H1 (cell line): ENCODE data around the gene ART5. TPM values are rescaled to one million over a fixed set of nuclear protein-coding genes. Genes with fewer than 3 reads are reported as not detected.

Experiments
- CTCF ChIA-PET: fragments of 300-600 bp; sonication (Branson Sonifier 250); formaldehyde crosslinking; loops from one replicate; lab custom pipeline; 2021; ENCODE audit not compliant: partially characterized antibody; lab: Charles Lee
- POLR2A ChIA-PET: fragments of 300-600 bp; sonication (Branson Sonifier 250); formaldehyde crosslinking; loops from one replicate; lab custom pipeline; 2021; ENCODE audit warnings: inconsistent platforms; ENCODE audit not compliant: partially characterized antibody; lab: Charles Lee
- DNase-seq, 2 experiments: peaks; one replicate each; pipeline versions ENCODE4 v3.0.0 to v3.0.0-alpha.2; 2010 to 2022; ENCODE audit warnings: low spot score in 2 of 2, low read depth in 1 of 2, mixed read lengths in 1 of 2
- FAIRE-seq: peaks from 2 replicates; lab custom pipeline; 2011; peaks lifted over from hg19 to GRCh38; lab: Jason Lieb, UNC
- H2AFZ ChIP-seq: 2 replicates; pipeline ENCODE4 v1.8.1; 2012; ENCODE audit warnings: low read length, inconsistent platforms
- H2AK5ac ChIP-seq: 2 replicates; pipeline ENCODE4 v1.6.1; 2013; ENCODE audit warnings: low read depth, low read length
- H2BK120ac ChIP-seq: replicated peaks from 2 replicates; pipeline ENCODE3; 2013; ENCODE audit warnings: low read depth, low read length, inconsistent platforms
- H2BK12ac ChIP-seq: 2 replicates; pipeline ENCODE4 v1.6.1; 2013; ENCODE audit warnings: low read depth, low read length
- H2BK15ac ChIP-seq: 2 replicates; pipeline ENCODE4 v1.6.1; 2013; ENCODE audit warnings: low read length
- H2BK20ac ChIP-seq: 2 replicates; pipeline ENCODE4 v1.6.1; 2013; ENCODE audit warnings: low read length
- H2BK5ac ChIP-seq: 2 replicates; pipeline ENCODE4 v1.6.1; 2013; ENCODE audit warnings: low read depth, low read length
- H3K14ac ChIP-seq: 2 replicates; pipeline ENCODE4 v1.6.1; 2013; ENCODE audit warnings: inconsistent platforms; ENCODE audit not compliant: insufficient read length
- H3K18ac ChIP-seq: 2 replicates; pipeline ENCODE4 v1.6.1; 2013; ENCODE audit warnings: low read length; ENCODE audit errors: extremely low read depth
- H3K23ac ChIP-seq: 2 replicates; pipeline ENCODE4 v1.6.1; 2013; ENCODE audit warnings: inconsistent platforms; ENCODE audit not compliant: insufficient read length
- H3K23me2 ChIP-seq: 2 replicates; pipeline ENCODE4 v1.6.1; 2013; ENCODE audit warnings: low read depth, low read length
- H3K27ac ChIP-seq: 2 replicates; pipeline ENCODE4 v1.6.1; 2011; ENCODE audit warnings: low read depth, low read length, inconsistent platforms
- H3K27me3 ChIP-seq, 4 experiments: replicated peaks in 1 of 4; 1 replicate in 1 of 4; 2 replicates in 3 of 4; pipeline versions ENCODE4 v1.6.1 to v1.8.1; 2011 to 2013; ENCODE audit warnings: low read length in 3 of 4, mild to moderate bottlenecking in 3 of 4, inconsistent platforms in 2 of 4, mixed read lengths in 2 of 4, moderate library complexity in 1 of 4; ENCODE audit not compliant: control insufficient read depth in 3 of 4, insufficient read depth in 3 of 4; ENCODE audit errors: extremely low read depth in 1 of 4
- H3K36me3 ChIP-seq, 4 experiments: 2 replicates each; pipeline versions ENCODE4 v1.6.1 to v1.8.1; 2011 to 2013; ENCODE audit warnings: mild to moderate bottlenecking in 4 of 4, low read length in 3 of 4, moderate library complexity in 2 of 4, control low read depth in 1 of 4, inconsistent platforms in 1 of 4; ENCODE audit not compliant: insufficient read depth in 4 of 4, control insufficient read depth in 2 of 4
- H3K4ac ChIP-seq: replicated peaks from 2 replicates; pipeline ENCODE3; 2013; ENCODE audit warnings: low read length, low read depth, mixed read lengths, inconsistent platforms; ENCODE audit not compliant: insufficient read length
- H3K4me1 ChIP-seq, 4 experiments: replicated peaks in 1 of 4; 1 replicate in 1 of 4; 2 replicates in 3 of 4; pipeline versions ENCODE4 v1.6.1 to v1.8.1; 2011 to 2013; ENCODE audit warnings: low read length in 3 of 4, inconsistent platforms in 2 of 4, mixed read lengths in 1 of 4; ENCODE audit not compliant: insufficient read depth in 4 of 4, control insufficient read depth in 3 of 4
- H3K4me2 ChIP-seq, 2 experiments: 2 replicates each; pipeline versions ENCODE4 v1.6.1 to v1.8.1; 2011 to 2013; ENCODE audit warnings: low read depth in 2 of 2, low read length in 2 of 2, control low read depth in 1 of 2, inconsistent platforms in 1 of 2, mild to moderate bottlenecking in 1 of 2; ENCODE audit not compliant: insufficient read depth in 1 of 2
- H3K4me3 ChIP-seq, 4 experiments: fragments of 200-600, 300-600 bp in 1 of 4; sonication (generic), shearing (Covaris generic), sonication (Bioruptor Twin) in 1 of 4; 2 replicates each; pipeline versions ENCODE4 v1.5.1 to v1.8.1; 2011 to 2016; ENCODE audit warnings: low read length in 4 of 4, low read depth in 3 of 4, control low read depth in 2 of 4, inconsistent platforms in 2 of 4, mild to moderate bottlenecking in 2 of 4, mixed read lengths in 1 of 4, moderate library complexity in 1 of 4; ENCODE audit not compliant: insufficient read depth in 2 of 4; ENCODE audit errors: extremely low read depth in 1 of 4
- H3K56ac ChIP-seq: replicated peaks from 2 replicates; pipeline ENCODE3; 2013; ENCODE audit warnings: low read depth, mild to moderate bottlenecking, mixed read lengths, low read length, inconsistent platforms; ENCODE audit not compliant: insufficient read length
- H3K79me1 ChIP-seq: 2 replicates; pipeline ENCODE4 v1.6.1; 2013; ENCODE audit warnings: low read depth, low read length, control low read depth
- H3K79me2 ChIP-seq, 2 experiments: 2 replicates each; pipeline versions ENCODE4 v1.6.1 to v1.8.1; 2012 to 2013; ENCODE audit warnings: low read length in 2 of 2, mild to moderate bottlenecking in 2 of 2, inconsistent platforms in 1 of 2; ENCODE audit not compliant: insufficient read depth in 2 of 2, control insufficient read depth in 1 of 2
- H3K9ac ChIP-seq, 4 experiments: replicated peaks in 1 of 4; 1 replicate in 1 of 4; 2 replicates in 3 of 4; pipeline versions ENCODE4 v1.6.1 to v1.8.1; 2011 to 2013; ENCODE audit warnings: low read depth in 3 of 4, low read length in 3 of 4, control low read depth in 2 of 4, mild to moderate bottlenecking in 2 of 4, moderate library complexity in 2 of 4, inconsistent platforms in 1 of 4; ENCODE audit errors: extremely low read depth in 1 of 4
- H3K9me3 ChIP-seq, 2 experiments: 2 replicates each; pipeline versions ENCODE4 v1.6.1 to v1.8.1; 2012 to 2013; ENCODE audit warnings: mild to moderate bottlenecking in 2 of 2, moderate library complexity in 2 of 2, control low read depth in 1 of 2, inconsistent platforms in 1 of 2, low read depth in 1 of 2, low read length in 1 of 2, mixed read lengths in 1 of 2; ENCODE audit not compliant: insufficient read depth in 2 of 2
- H4K20me1 ChIP-seq, 2 experiments: replicated peaks in 1 of 2; 2 replicates each; pipeline versions ENCODE3 to v1.8.1; 2011 to 2013; ENCODE audit warnings: inconsistent platforms in 2 of 2, low read length in 2 of 2, mild to moderate bottlenecking in 1 of 2; ENCODE audit not compliant: insufficient read depth in 2 of 2, control insufficient read depth in 1 of 2
- H4K5ac ChIP-seq: 2 replicates; pipeline ENCODE4 v1.6.1; 2013; ENCODE audit warnings: low read length, low read depth, mixed read lengths, inconsistent platforms; ENCODE audit not compliant: insufficient read length
- H4K8ac ChIP-seq: 2 replicates; pipeline ENCODE4 v1.8.0; 2013; ENCODE audit warnings: mild to moderate bottlenecking, moderate library complexity, low read length, inconsistent platforms; ENCODE audit not compliant: insufficient read depth; ENCODE audit errors: extremely low read depth
- H4K91ac ChIP-seq: replicated peaks from 2 replicates; pipeline ENCODE3; 2013; ENCODE audit warnings: low read length, mixed read lengths, inconsistent platforms; ENCODE audit not compliant: insufficient read length
- BACH1 ChIP-seq: IDR thresholded peaks from 2 replicates; pipeline ENCODE4 v1.6.1; 2012; ENCODE audit warnings: low read length, improper control_type of control experiment
- CEBPB ChIP-seq: IDR thresholded peaks from 2 replicates; pipeline ENCODE4 v1.6.1; 2012; ENCODE audit warnings: low read depth, low read length
- EGR1 ChIP-seq: IDR thresholded peaks from 2 replicates; pipeline ENCODE4 v1.6.1; 2011; ENCODE audit warnings: low read depth, low read length, borderline replicate concordance
- EP300 ChIP-seq, 2 experiments: IDR thresholded peaks; 1 replicate in 1 of 2; 2 replicates in 1 of 2; pipeline ENCODE4 v1.6.1; 2011 to 2012; ENCODE audit warnings: low read depth in 2 of 2, low read length in 2 of 2, mild to moderate bottlenecking in 2 of 2, borderline replicate concordance in 1 of 2, inconsistent platforms in 1 of 2, moderate library complexity in 1 of 2
- EZH2 ChIP-seq: fragments of 200-600 bp; sonication (generic); IDR thresholded peaks from 2 replicates; pipeline ENCODE4 v1.7.1; 2012; ENCODE audit warnings: low read depth, mild to moderate bottlenecking, moderate library complexity, low read length, inconsistent platforms; ENCODE audit not compliant: severe bottlenecking
- HDAC2 ChIP-seq, 2 experiments: fragments of 300-600 bp in 1 of 2; sonication (generic) in 1 of 2; IDR thresholded peaks; 2 replicates each; pipeline ENCODE4 v1.6.1; 2011 to 2012; ENCODE audit warnings: low read depth in 2 of 2, low read length in 2 of 2, mild to moderate bottlenecking in 2 of 2, moderate library complexity in 2 of 2, borderline replicate concordance in 1 of 2, inconsistent platforms in 1 of 2
- RBBP5 ChIP-seq: IDR thresholded peaks from 2 replicates; pipeline ENCODE4 v1.7.1; 2012; ENCODE audit warnings: low read depth, mild to moderate bottlenecking, inconsistent platforms, low read length, moderate library complexity, borderline replicate concordance
- RNF2 ChIP-seq: fragments of 200-900, 300-1000 bp; sonication (generic); IDR thresholded peaks from 2 replicates; pipeline ENCODE4 v1.7.1; 2016; ENCODE audit warnings: borderline replicate concordance, low read depth, mild to moderate bottlenecking, antibody characterized with exemption, low read length; ENCODE audit not compliant: poor library complexity, severe bottlenecking; ENCODE audit errors: missing control alignments
- SIX5 ChIP-seq: IDR thresholded peaks from 2 replicates; pipeline ENCODE4 v1.6.1; 2011; ENCODE audit warnings: mild to moderate bottlenecking, low read depth, low read length
- SRF ChIP-seq: IDR thresholded peaks from 2 replicates; pipeline ENCODE4 v1.6.1; 2011; ENCODE audit warnings: mild to moderate bottlenecking, low read depth, low read length, moderate library complexity
- ZNF274 ChIP-seq: IDR thresholded peaks from 2 replicates; pipeline ENCODE4 v1.7.0; 2012; ENCODE audit warnings: low read length, borderline replicate concordance; ENCODE audit errors: extremely low read depth
- WGBS, 2 experiments: shearing (Covaris generic) in 1 of 2; methylation state at CpG; one replicate each; pipeline versions ENCODE4 v1.1.6 to v1.1.7; 2013 to 2015; ENCODE audit warnings: low lambda C conversion rate in 2 of 2, mixed read lengths in 2 of 2, inconsistent platforms in 1 of 2, low coverage in 1 of 2, missing lambda C conversion rate in 1 of 2; ENCODE audit not compliant: insufficient replicate concordance in 2 of 2, insufficient coverage in 1 of 2, insufficient read length in 1 of 2; ENCODE audit errors: extremely low coverage in 1 of 2, missing lambda C conversion rate in 1 of 2; 5-methylcytosine and 5-hydroxymethylcytosine counted together
- polyA plus RNA-seq, 7 experiments: library from polyadenylated mRNA; depleted of rRNA in 3 of 7; stranded (reverse) in 5 of 7; unstranded in 2 of 7; fragments of >200 nt in 5 of 7; fragments of 200-250 nt in 2 of 7; gene quantifications; 1 replicate in 5 of 7; 2 replicates in 1 of 7; 4 replicates in 1 of 7; pipeline versions ENCODE4 v1.2.1 to v1.2.3, GENCODE V29; 2011 to 2013; ENCODE audit warnings: missing spikeins in 2 of 7, mixed read lengths in 2 of 7
- total RNA-seq: library from RNA; stranded (reverse); fragmentation: NEBNext Ultra II Directional; extraction: Animal tissue kit (Norgen Biotek cat#: 25700); gene quantifications from 2 replicates; pipeline ENCODE4 v1.2.1, GENCODE V29; 2021
- TF ChIP-seq, protein P1 (sequence below): IDR thresholded peaks from 2 replicates; pipeline ENCODE4 v1.6.1; 2011; ENCODE audit warnings: low read depth, mild to moderate bottlenecking, low read length; ENCODE audit not compliant: insufficient read depth

The ART5 gene
- total and polyA plus RNA-seq, 2 of the 8 experiments (the other 6 are each of a cell fraction or from before 2014, with no cell fraction given) = 6.0 to 7.5 TPM

DNA sequence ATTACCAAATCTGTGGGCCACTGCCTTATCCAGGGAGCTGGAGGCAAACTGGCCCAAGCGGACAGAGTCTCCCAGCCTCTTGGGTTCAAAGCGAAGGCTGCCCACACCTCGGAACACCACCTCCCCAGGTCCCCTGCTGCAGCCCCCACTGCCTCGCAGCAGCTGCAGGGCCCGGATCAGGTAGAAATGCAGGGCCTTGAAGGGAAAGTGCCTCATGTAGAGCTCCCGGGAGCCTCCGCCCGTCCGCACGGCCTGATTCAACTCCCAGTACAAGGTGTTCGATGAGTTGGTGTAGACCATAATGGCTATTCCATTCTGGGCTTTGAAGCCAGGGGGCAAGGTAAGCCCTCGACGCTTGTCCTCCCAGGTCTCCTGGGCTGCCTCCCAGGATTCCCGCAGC is 2.0 kb downstream of the ART5 start:
- no peak for FAIRE-seq
- Histone ChIP-seq H3K18ac (no peak overlapping the region), H3K4me1 (peaks cover 0 to 10% (median 1%) of the 10 kb centered on the region in 4 experiments; a peak in 4 of 7 replicates), H3K23me2 (peaks cover 15% of the 10 kb centered on the region; the same call in 1 of the 2 replicates), H4K8ac (no peak overlapping the region), H3K9me3 (peaks cover 5 to 6% of the 10 kb centered on the region in 2 experiments; a peak in 2 of 4 replicates), H3K4me3 (no peak overlapping the region), H3K36me3 (no peaks in the 10 kb centered on the region), H2BK20ac (no peak overlapping the region), H3K4ac (no peak overlapping the region), H2BK15ac (no peak overlapping the region), H2BK12ac (no peak overlapping the region), H3K27me3 (peaks cover 0 to 6% (median 0%) of the 10 kb centered on the region in 4 experiments; a peak in 4 of 7 replicates), H4K20me1 (no peaks in the 10 kb centered on the region), H4K91ac (no peak overlapping the region), H3K9ac (no peak overlapping the region), H3K79me2 (no peaks in the 10 kb centered on the region), H3K23ac (no peak overlapping the region), H3K56ac (no peak overlapping the region), H4K5ac (no peak overlapping the region), H2BK5ac (no peak overlapping the region), H2AK5ac (no peak overlapping the region), H3K27ac (no peak overlapping the region), H2AFZ (no peak overlapping the region), H3K79me1 (no peaks in the 10 kb centered on the region), H2BK120ac (no peak overlapping the region), H3K14ac (no peak overlapping the region), H3K4me2 (no peak overlapping the region)
- POLR2A ChIA-PET = no interaction called here
- CTCF ChIA-PET = interaction anchor here (2.4 kb wide), 1 partner anchor 26 kb away, joined by 5 read pairs; no protein-coding TSS in a partner anchor
- WGBS, 2 experiments = 94% methylated on average over 14 of the region's 14 CpGs; no CpG with 5 or more reads in 1 of the 2 experiments
- no peak for DNase-seq
- TF ChIP-seq HDAC2 (IDR thresholded peaks at IDR 0.05; ENCODE audit: borderline replicate concordance in 1 of 2, low read depth in 2 of 2, low read length in 2 of 2) (no peak), RBBP5 (no peak), EGR1 (no peak), EP300 (IDR thresholded peaks at IDR 0.05; ENCODE audit: borderline replicate concordance in 1 of 2, low read depth in 2 of 2, low read length in 2 of 2) (no peak), SIX5 (no peak), ZNF274 (no peak), BACH1 (no peak), SRF (no peak), CEBPB (no peak), RNF2 (no peak), EZH2 (no peak)
- TF ChIP-seq, protein P1, sequence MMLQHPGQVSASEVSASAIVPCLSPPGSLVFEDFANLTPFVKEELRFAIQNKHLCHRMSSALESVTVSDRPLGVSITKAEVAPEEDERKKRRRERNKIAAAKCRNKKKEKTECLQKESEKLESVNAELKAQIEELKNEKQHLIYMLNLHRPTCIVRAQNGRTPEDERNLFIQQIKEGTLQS = no peak
